ENCODE results near the gene ATP9B.

- TF ChIP-seq POLR2A (IDR thresholded peaks at IDR 0.05) (no peak), CTCF (IDR thresholded peaks at IDR 0.05) (no peak)
These were observed 36.9 kb downstream of the ATP9B start for GRCh38 chr18:79106084-79106483.

Measured in right lobe of liver (tissue), 4 donors.